GM21528 (cell line): ENCODE data around the gene MYADML2.
"Not testable (repeated sequence)": the region's sequence is repeated elsewhere in the genome, so short reads cannot be mapped to it uniquely, and the experiment has no call there.

Experiments used
- ATAC-seq: cut with Tn5 transposase; IDR thresholded peaks from one replicate; pipeline ENCODE4 v1.9.1; 2021; ENCODE audit warnings: mild to moderate bottlenecking, moderate library complexity; ENCODE audit not compliant: unreplicated experiment, low FRiP score

Gene MYADML2

GRCh38 chr17:81960130-81960958 is 13.3 kb upstream of the MYADML2 start:
- no peak for ATAC-seq

GRCh38 chr17:81959362-81960129 is 12.5 kb upstream of the MYADML2 start:
- ATAC-seq, result no peak

- ATAC-seq, result no peak
Measured at GRCh38 chr17:81958633-81959342, 11.8 kb upstream of the MYADML2 start.

- no peak for ATAC-seq
Measured at GRCh38 chr17:81957691-81958432, 10.8 kb upstream of the MYADML2 start.

GRCh38 chr17:81956607-81957589 is 9.9 kb upstream of the MYADML2 start:
- no peak for ATAC-seq

GRCh38 chr17:81955756-81956544 is 8.9 kb upstream of the MYADML2 start:
- ATAC-seq, result no peak

GRCh38 chr17:81955058-81955681 is 8.1 kb upstream of the MYADML2 start:
- no peak for ATAC-seq

- no peak for ATAC-seq
Measured at GRCh38 chr17:81954131-81955057, 7.4 kb upstream of the MYADML2 start.

GRCh38 chr17:81953443-81953842 is 6.4 kb upstream of the MYADML2 start:
- not testable (repeated sequence) for ATAC-seq

- ATAC-seq, result no peak
Measured at GRCh38 chr17:81952792-81953228, 5.8 kb upstream of the MYADML2 start.

GRCh38 chr17:81951785-81952684 is 5.0 kb upstream of the MYADML2 start:
- no peak for ATAC-seq

- no peak for ATAC-seq
Measured at GRCh38 chr17:81950501-81950900, 3.5 kb upstream of the MYADML2 start.

GRCh38 chr17:81948635-81949378 is 1.8 kb upstream of the MYADML2 start:
- ATAC-seq, result no peak

- ATAC-seq, result no peak
Measured at GRCh38 chr17:81944858-81945257, 2.2 kb downstream of the MYADML2 start.

- no peak for ATAC-seq
Measured at GRCh38 chr17:81942167-81942553, 4.9 kb downstream of the MYADML2 start.
